B cell (primary cell): ENCODE data around the gene ORMDL3. TPM values are rescaled to one million over a fixed set of nuclear protein-coding genes. Genes with fewer than 3 reads are reported as not detected.

ENCODE experiments used
- ATAC-seq: fragments of 200-7000 bp; cut with Tn5 transposase; one replicate; pipeline ENCODE4 v1.10.0; 2021; ENCODE audit warnings: low read depth, mild to moderate bottlenecking, moderate number of reproducible peaks, moderate library complexity
- CTCF ChIA-PET: fragments of 350-600 bp; sonication (Branson Sonifier 250); formaldehyde crosslinking; loops from one replicate; lab custom pipeline; 2021; ENCODE audit warnings: antibody characterized with exemption, inconsistent platforms; lab: Charles Lee
- POLR2A ChIA-PET: fragments of 350-600 bp; sonication (Branson Sonifier 250); formaldehyde crosslinking; loops from one replicate; lab custom pipeline; 2021; ENCODE audit warnings: antibody characterized with exemption; lab: Charles Lee
- DNase-seq: peaks from one replicate; pipeline ENCODE4 v3.0.0; 2013
- H2AFZ ChIP-seq: 2 replicates; pipeline ENCODE4 v1.6.1; 2012; ENCODE audit warnings: mild to moderate bottlenecking, low read depth, low read length; ENCODE audit not compliant: insufficient read depth, poor library complexity, severe bottlenecking
- H3K27ac ChIP-seq, 2 donors: 1 replicate in 1 of 2; 2 replicates in 1 of 2; pipeline ENCODE4 v1.5.1; 2012 to 2013; ENCODE audit warnings: low read length in 2 of 2, mild to moderate bottlenecking in 2 of 2, moderate library complexity in 1 of 2
- H3K27me3 ChIP-seq, 4 experiments: fragments of 200-600 bp in 1 of 4; sonication (generic) in 1 of 4; replicated peaks in 1 of 4; 1 replicate in 2 of 4; 2 replicates in 2 of 4; pipeline versions ENCODE4 v1.6.1 to v1.7.0; 2013 to 2016; ENCODE audit warnings: low read length in 3 of 4, mild to moderate bottlenecking in 2 of 4, mixed read lengths in 1 of 4, moderate library complexity in 1 of 4; ENCODE audit not compliant: insufficient read depth in 4 of 4, control insufficient read depth in 3 of 4; ENCODE audit errors: control extremely low read depth in 1 of 4
- H3K36me3 ChIP-seq, 2 experiments: replicated peaks in 1 of 2; 1 replicate in 1 of 2; 2 replicates in 1 of 2; pipeline versions ENCODE4 v1.6.1 to v1.7.1; 2013; ENCODE audit warnings: low read length in 1 of 2; ENCODE audit not compliant: insufficient read depth in 2 of 2, control insufficient read depth in 1 of 2; ENCODE audit errors: control extremely low read depth in 1 of 2, extremely low read depth in 1 of 2
- H3K4me1 ChIP-seq, 2 donors: fragments of 200-600 bp in 1 of 2; sonication (generic) in 1 of 2; 1 replicate in 1 of 2; 2 replicates in 1 of 2; pipeline versions ENCODE4 v1.5.1 to v1.6.1; 2013 to 2017; ENCODE audit warnings: low read length in 2 of 2; ENCODE audit not compliant: control insufficient read depth in 2 of 2, insufficient read depth in 2 of 2
- H3K4me2 ChIP-seq: replicated peaks from 2 replicates; pipeline ENCODE3; 2012; ENCODE audit warnings: mild to moderate bottlenecking, low read depth, low read length; ENCODE audit not compliant: poor library complexity, severe bottlenecking
- H3K4me3 ChIP-seq, 5 experiments: fragments of 200-600 bp in 1 of 5; sonication (generic) in 1 of 5; 1 replicate in 3 of 5; 2 replicates in 2 of 5; pipeline versions ENCODE4 v1.5.1 to v1.7.0; 2011 to 2016; ENCODE audit warnings: low read length in 4 of 5, mild to moderate bottlenecking in 4 of 5, low read depth in 2 of 5, control low read depth in 1 of 5, moderate library complexity in 1 of 5; ENCODE audit not compliant: insufficient read depth in 1 of 5; ENCODE audit errors: control extremely low read depth in 1 of 5, extremely low read depth in 1 of 5
- H3K79me2 ChIP-seq: fragments of 200-600 bp; sonication (generic); one replicate; pipeline ENCODE4 v1.6.0; 2016; ENCODE audit warnings: low read length; ENCODE audit not compliant: control insufficient read depth, insufficient read depth
- H3K9ac ChIP-seq: fragments of 200-600 bp; sonication (generic); 2 replicates; pipeline ENCODE4 v1.6.1; 2017; ENCODE audit warnings: mild to moderate bottlenecking, low read length, moderate library complexity
- H3K9me3 ChIP-seq, 3 donors: one replicate each; pipeline versions ENCODE4 v1.6.1 to v1.7.1; 2013; ENCODE audit warnings: low read length in 2 of 3; ENCODE audit not compliant: control insufficient read depth in 2 of 3, insufficient read depth in 1 of 3; ENCODE audit errors: control extremely low read depth in 1 of 3
- H4K20me1 ChIP-seq: 2 replicates; pipeline ENCODE4 v1.6.0; 2012; ENCODE audit warnings: mild to moderate bottlenecking, low read length; ENCODE audit not compliant: insufficient read depth, control insufficient read depth, poor library complexity, severe bottlenecking
- H3K27ac Mint-ChIP-seq: one replicate; pipeline ENCODE4 v1.8.0; 2021; ENCODE audit warnings: mixed read lengths
- H3K27me3 Mint-ChIP-seq: one replicate; pipeline ENCODE4 v1.8.0; 2021; ENCODE audit warnings: mixed read lengths
- H3K4me1 Mint-ChIP-seq: one replicate; pipeline ENCODE4 v1.8.0; 2021; ENCODE audit warnings: mixed read lengths
- H3K4me3 Mint-ChIP-seq: one replicate; pipeline ENCODE4 v1.8.0; 2021; ENCODE audit warnings: mixed read lengths
- H3K9me3 Mint-ChIP-seq: one replicate; pipeline ENCODE4 v1.8.0; 2022; ENCODE audit warnings: mixed read lengths; ENCODE audit not compliant: insufficient read depth
- CTCF ChIP-seq: fragments of 200-600 bp; IDR thresholded peaks from one replicate; pipeline ENCODE4 v1.8.0; 2022; ENCODE audit warnings: antibody characterized with exemption, mild to moderate bottlenecking
- EZH2 ChIP-seq: IDR thresholded peaks from 2 replicates; pipeline ENCODE4 v1.6.1; 2012; ENCODE audit warnings: borderline replicate concordance, low read depth, mild to moderate bottlenecking, moderate library complexity, low read length; ENCODE audit not compliant: insufficient read depth, poor library complexity, severe bottlenecking
- WGBS: methylation state at CpG from one replicate; pipeline ENCODE4 v1.1.5; 2013; ENCODE audit warnings: missing lambda C conversion rate; ENCODE audit not compliant: insufficient coverage; 5-methylcytosine and 5-hydroxymethylcytosine counted together
- intact Hi-C: fragments of 100-400 bp; cut with micrococcal nuclease; formaldehyde crosslinking; loops from one replicate; pipeline ENCODE4 v1.10.0; 2022
- polyA plus RNA-seq: library from polyadenylated mRNA; depleted of rRNA; stranded (reverse); fragments of >200 nt; gene quantifications from 2 replicates; pipeline ENCODE4 v1.2.3, GENCODE V29; 2012
- total RNA-seq, 2 donors: library from RNA; stranded (reverse); fragments of 120-200 nt in 1 of 2; gene quantifications; 1 replicate in 1 of 2; 2 replicates in 1 of 2; pipeline versions ENCODE4 v1.2.3 to v1.2.4, GENCODE V29; 2013 to 2022

ORMDL3 gene
- total and polyA plus RNA-seq, 2 donors (not counting 1 experiment from before 2014, with no cell fraction given): 51.8 to 90.6 TPM

GRCh38 chr17:39928858-39929645 is 1.7 kb upstream of the ORMDL3 start:
- no peaks in the 10 kb centered on the region for H3K9me3 Mint-ChIP-seq
- TF ChIP-seq EZH2 (no peak), CTCF (no peak)
- no peak overlapping the region for H2AFZ ChIP-seq

More at GRCh38 chr17:39928858-39929645, 1.7 kb upstream of the ORMDL3 start:
- peaks cover 0 to 2% of the 10 kb centered on the region in 2 experiments for H3K36me3 ChIP-seq
- H3K4me3 ChIP-seq: no peak overlapping the region
- DNase-seq (no peak), ATAC-seq (no peak)
- intact Hi-C loops: loop anchor here (5.0 to 10.0 kb wide), 2 partner anchors 174 to 477 kb away; partner anchors contain the start of gene MED1
- H3K9me3 ChIP-seq: no peaks in the 10 kb centered on the region
- H4K20me1 ChIP-seq: peaks cover 34% of the 10 kb centered on the region
- no peak overlapping the region for H3K27ac ChIP-seq
- no peaks in the 10 kb centered on the region for H3K27me3 Mint-ChIP-seq
- no peaks in the 10 kb centered on the region for H3K27me3 ChIP-seq
- ChIA-PET CTCF (interaction anchor here (0.9 to 1.4 kb wide), 2 partner anchors 51 to 52 kb away, joined by 3 to 6 read pairs; partner anchors contain the start of gene PSMD3), POLR2A (no interaction called here)
- H3K4me1 ChIP-seq: peaks cover 33 to 34% of the 10 kb centered on the region in 2 donors
- WGBS: 67% methylated on average over 6 of the region's 8 CpGs
- H3K4me1 Mint-ChIP-seq: peaks cover 36% of the 10 kb centered on the region
- H3K4me3 Mint-ChIP-seq: peak overlapping the region; percentile 32
- H3K9ac ChIP-seq: no peak overlapping the region
- peaks cover 45% of the 10 kb centered on the region for H3K79me2 ChIP-seq
- H3K4me2 ChIP-seq: peak overlapping the region; percentile 89
- H3K27ac Mint-ChIP-seq: no peak overlapping the region
